Transverse colon (tissue), 4 donors: ENCODE measurements around the gene RGS11. TPM values are rescaled to one million over a fixed set of nuclear protein-coding genes. Genes with fewer than 3 reads are reported as not detected.
A peak's percentile ranks its signal among the peaks of the same experiment; 100 is the strongest.

ENCODE experiments used
- DNase-seq: peaks from one replicate; pipeline ENCODE4 v3.0.0-alpha.2; 2019
- H3K27ac ChIP-seq, 4 donors: fragments of 200-600 bp; sonication (generic); 2 replicates each; pipeline ENCODE4 v1.5.1; 2016 to 2018; ENCODE audit warnings: inconsistent platforms in 4 of 4
- H3K27me3 ChIP-seq: fragments of 200-600 bp; sonication (generic); 2 replicates; pipeline ENCODE4 v1.5.1; 2017; ENCODE audit warnings: inconsistent platforms
- H3K36me3 ChIP-seq, 4 donors: fragments of 200-600 bp; sonication (generic); 2 replicates each; pipeline ENCODE4 v1.5.1; 2017 to 2019; ENCODE audit warnings: inconsistent platforms in 4 of 4
- H3K4me1 ChIP-seq, 4 donors: fragments of 200-600 bp; sonication (generic); 2 replicates each; pipeline ENCODE4 v1.5.1; 2017 to 2020; ENCODE audit warnings: inconsistent platforms in 4 of 4
- H3K4me3 ChIP-seq, 4 donors: fragments of 200-600 bp; sonication (generic); 1 replicate in 1 of 4; 2 replicates in 3 of 4; pipeline versions ENCODE4 v1.5.1 to v1.6.1; 2017 to 2019; ENCODE audit warnings: inconsistent platforms in 4 of 4
- H3K9me3 ChIP-seq, 2 donors: fragments of 200-600 bp; sonication (generic); 2 replicates each; pipeline ENCODE4 v1.5.1; 2017 to 2019; ENCODE audit warnings: inconsistent platforms in 2 of 2
- CTCF ChIP-seq, 5 experiments: fragments of 200-600 bp in 3 of 5; fragments of 450-650 bp in 2 of 5; sonication (generic) in 3 of 5; IDR thresholded peaks; 1 replicate in 2 of 5; 2 replicates in 3 of 5; pipeline ENCODE4 v1.5.1; 2016 to 2017; ENCODE audit warnings: antibody characterized with exemption in 5 of 5, inconsistent platforms in 3 of 5, mild to moderate bottlenecking in 2 of 5, moderate library complexity in 1 of 5
- EP300 ChIP-seq: sonication (generic); formaldehyde crosslinking; IDR thresholded peaks from one replicate; pipeline ENCODE4 v1.6.1; 2017; ENCODE audit warnings: antibody characterized with exemption, low read depth
- POLR2A ChIP-seq: fragments of 450-650 bp; IDR thresholded peaks from one replicate; pipeline ENCODE4 v1.6.1; 2016; ENCODE audit warnings: antibody characterized with exemption, mild to moderate bottlenecking, moderate library complexity
- POLR2AphosphoS5 ChIP-seq, 3 donors: sonication (generic); formaldehyde crosslinking; IDR thresholded peaks; one replicate each; pipeline ENCODE4 v1.6.1; 2016; ENCODE audit warnings: antibody characterized with exemption in 3 of 3
- WGBS, 2 donors: methylation state at CpG; one replicate each; pipeline ENCODE4 v1.1.5; 2018; ENCODE audit warnings: low coverage in 1 of 2; 5-methylcytosine and 5-hydroxymethylcytosine counted together
- in situ Hi-C, 4 donors: fragments of 200-750 bp; cut with MboI; loops; one replicate each; pipeline versions ENCODE4 v1.15.0 to v1.15.1; 2017; ENCODE audit warnings: low sequenced_read_pairs in 3 of 4, low pct_ligation_motif_present in 1 of 4, low pct_unique_long_range_greater_than_20kb in 1 of 4
- intact Hi-C: fragments of 100-400 bp; cut with DNase I; formaldehyde crosslinking; loops from one replicate; pipeline ENCODE4 v1.15.1; 2023; ENCODE audit warnings: low total_unique reads
- total RNA-seq, 4 donors: library from RNA; depleted of rRNA; stranded (reverse); fragments of >200 nt; gene quantifications; one replicate each; pipeline ENCODE4 v1.1.0, GENCODE V29; 2016

Gene RGS11
- total RNA-seq, 4 donors from 2014 or later, result 2.0 to 24.3 (median 6.7) TPM

DNA sequence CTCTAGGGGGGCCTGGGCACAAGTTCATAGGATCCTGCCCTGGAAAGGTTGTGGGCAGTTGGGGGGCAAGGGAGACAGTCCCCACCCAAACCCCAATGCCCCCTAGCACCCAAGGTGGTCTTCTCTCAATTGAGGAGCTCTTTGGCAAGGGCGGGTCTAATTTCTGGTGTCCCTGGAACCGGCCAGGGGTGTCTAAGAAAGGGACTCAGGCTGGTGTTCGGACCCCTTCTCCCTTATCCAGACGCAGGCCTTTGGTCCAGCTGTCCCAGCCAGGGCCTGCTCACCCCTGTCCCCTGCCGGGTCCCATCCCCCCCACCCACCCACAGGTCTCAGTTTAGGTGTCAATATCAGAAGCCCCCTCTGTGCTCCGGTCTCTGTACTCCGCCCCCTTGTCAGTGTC lies 3.8 kb upstream of the RGS11 start:
- WGBS, 2 donors, result 75% methylated on average over 7 of the region's 7 CpGs; no CpG with 5 or more reads in 1 of the 2 donors
- H3K9me3 ChIP-seq, result no peaks in the 10 kb centered on the region
- intact Hi-C loops (no loop called here), in situ Hi-C loops (no loop called here)
- no peak overlapping the region for H3K4me3 ChIP-seq
- H3K36me3 ChIP-seq, result no peaks in the 10 kb centered on the region
- H3K27me3 ChIP-seq, result peaks cover 58% of the 10 kb centered on the region
- H3K4me1 ChIP-seq, result peaks cover 11 to 29% (median 19%) of the 10 kb centered on the region in 4 donors
- TF ChIP-seq POLR2A, result no peak
- TF ChIP-seq EP300, result no peak
- no peak for TF ChIP-seq CTCF (IDR thresholded peaks at IDR 0.05)
- TF ChIP-seq POLR2AphosphoS5 (IDR thresholded peaks at IDR 0.05), result no peak
- no peak overlapping the region for H3K27ac ChIP-seq
- DNase-seq, result no peak

GRCh38 chr16:278863-279366 lies 3.2 kb upstream of the RGS11 start:
- peaks cover 63% of the 10 kb centered on the region for H3K27me3 ChIP-seq

GRCh38 chr16:276426-277077 lies 808 bp upstream of the RGS11 start:
- DNase-seq, result no peak
- no peak overlapping the region for H3K4me3 ChIP-seq
- H3K27ac ChIP-seq, result no peak overlapping the region
- 71 to 75% methylated on average over 5 to 20 of the region's 20 CpGs for WGBS, 2 donors
- intact Hi-C loops (no loop called here), in situ Hi-C loops (no loop called here)
- no peak for TF ChIP-seq CTCF (IDR thresholded peaks at IDR 0.05)
- no peak for TF ChIP-seq POLR2A
- TF ChIP-seq EP300, result no peak
- TF ChIP-seq POLR2AphosphoS5 (IDR thresholded peaks at IDR 0.05), result no peak
- H3K9me3 ChIP-seq, result no peaks in the 10 kb centered on the region
- H3K4me1 ChIP-seq, result peaks cover 11 to 35% (median 26%) of the 10 kb centered on the region in 4 donors
- H3K36me3 ChIP-seq, result no peaks in the 10 kb centered on the region
- H3K27me3 ChIP-seq, result peaks cover 44% of the 10 kb centered on the region

More at GRCh38 chr16:278863-279366, 3.2 kb upstream of the RGS11 start:
- 51 to 52% methylated on average over 6 of the region's 6 CpGs for WGBS, 2 donors
- Histone ChIP-seq H3K9me3 (no peaks in the 10 kb centered on the region), H3K36me3 (no peaks in the 10 kb centered on the region), H3K4me1 (peaks cover 11 to 36% (median 19%) of the 10 kb centered on the region in 4 donors), H3K4me3 (no peak overlapping the region), H3K27ac (no peak overlapping the region)
- intact Hi-C loops, result no loop called here
- DNase-seq, result no peak
- TF ChIP-seq EP300, result no peak
- no peak for TF ChIP-seq CTCF (IDR thresholded peaks at IDR 0.05)
- no peak for TF ChIP-seq POLR2AphosphoS5 (IDR thresholded peaks at IDR 0.05)
- no peak for TF ChIP-seq POLR2A
- in situ Hi-C loops, result no loop called here

GRCh38 chr16:275041-275641 lies 603 bp downstream of the RGS11 start:
- Histone ChIP-seq H3K36me3 (no peaks in the 10 kb centered on the region), H3K27ac (peak overlapping the region in 1 of 4 donors; percentile 14), H3K27me3 (peaks cover 33% of the 10 kb centered on the region), H3K4me1 (peaks cover 5 to 25% (median 19%) of the 10 kb centered on the region in 4 donors), H3K9me3 (no peaks in the 10 kb centered on the region), H3K4me3 (peak overlapping the region; percentile 17 to 61 (median 39))
- TF ChIP-seq POLR2A, result no peak
- no peak for TF ChIP-seq CTCF (IDR thresholded peaks at IDR 0.05)
- intact Hi-C loops, result no loop called here
- no peak for DNase-seq
- 0 to 4% methylated on average over 5 to 41 of the region's 58 CpGs for WGBS, 2 donors
- in situ Hi-C loops, result no loop called here
